ENCODE results near the gene COL4A4. TPM values are rescaled to one million over a fixed set of nuclear protein-coding genes. Genes with fewer than 3 reads are reported as not detected.

Gene COL4A4
- total and polyA plus RNA-seq, 2 experiments from 2014 or later = 1.3 to 3.1 TPM

DNA sequence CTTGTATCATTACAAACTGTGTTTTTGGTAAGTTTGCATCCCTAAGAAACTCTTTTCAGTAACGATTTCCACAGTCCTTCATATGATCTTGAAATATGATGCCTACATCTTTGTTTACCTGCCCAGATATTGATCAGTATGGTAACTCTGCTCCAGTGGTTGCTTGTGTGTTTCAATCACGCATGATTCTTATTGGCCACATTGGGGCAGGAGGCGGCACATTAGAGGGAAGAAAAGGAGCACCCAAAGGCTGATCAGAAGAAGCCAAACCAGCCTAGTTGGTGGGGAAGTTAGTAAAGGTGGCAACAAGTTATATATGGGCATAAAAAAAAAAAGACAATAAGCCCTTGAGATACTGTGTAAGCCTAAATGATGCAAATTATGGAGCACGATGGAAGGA lies 169.2 kb downstream of the COL4A4 start:
- ATAC-seq = no peak
- H3K27me3 Mint-ChIP-seq (ENCODE audit: insufficient read depth, low read depth, poor library complexity) = peaks cover 5% of the 10 kb centered on the region
- H3K36me3 ChIP-seq (ENCODE audit: insufficient read depth) = no peaks in the 10 kb centered on the region

More for the DNA sequence above, 169.2 kb downstream of the COL4A4 start:
- Histone ChIP-seq H3K4me1 (ENCODE audit: insufficient read depth) (no peaks in the 10 kb centered on the region), H3F3A (replicated peaks; ENCODE audit: low read depth) (no peaks in the 10 kb centered on the region), H2AFZ (no peak overlapping the region), H3K27me3 (ENCODE audit: insufficient read depth) (no peaks in the 10 kb centered on the region), H4K20me1 (replicated peaks; ENCODE audit: insufficient read depth) (no peaks in the 10 kb centered on the region; the same call in 1 of the 2 replicates), H3K4me3 (no peak overlapping the region), H3K9me2 (ENCODE audit: insufficient read depth) (no peaks in the 10 kb centered on the region), H3K79me2 (replicated peaks; ENCODE audit: insufficient read depth) (no peaks in the 10 kb centered on the region), H3K27ac (ENCODE audit: low read depth) (no peak overlapping the region), H3K4me2 (no peak overlapping the region)
- no peak overlapping the region for H3K27ac Mint-ChIP-seq
- H3K36me3 Mint-ChIP-seq (ENCODE audit: low read depth) = peaks cover 2% of the 10 kb centered on the region; the same call in 2 of the 3 replicates
- no peaks in the 10 kb centered on the region for H3K9me3 Mint-ChIP-seq
- no peak overlapping the region for H3K4me3 Mint-ChIP-seq
- H3K4me1 Mint-ChIP-seq = no peaks in the 10 kb centered on the region
- TF ChIP-seq, protein P1, sequence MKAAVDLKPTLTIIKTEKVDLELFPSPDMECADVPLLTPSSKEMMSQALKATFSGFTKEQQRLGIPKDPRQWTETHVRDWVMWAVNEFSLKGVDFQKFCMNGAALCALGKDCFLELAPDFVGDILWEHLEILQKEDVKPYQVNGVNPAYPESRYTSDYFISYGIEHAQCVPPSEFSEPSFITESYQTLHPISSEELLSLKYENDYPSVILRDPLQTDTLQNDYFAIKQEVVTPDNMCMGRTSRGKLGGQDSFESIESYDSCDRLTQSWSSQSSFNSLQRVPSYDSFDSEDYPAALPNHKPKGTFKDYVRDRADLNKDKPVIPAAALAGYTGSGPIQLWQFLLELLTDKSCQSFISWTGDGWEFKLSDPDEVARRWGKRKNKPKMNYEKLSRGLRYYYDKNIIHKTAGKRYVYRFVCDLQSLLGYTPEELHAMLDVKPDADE (IDR thresholded peaks at IDR 0.05) = no peak
- TF ChIP-seq, protein P2, sequence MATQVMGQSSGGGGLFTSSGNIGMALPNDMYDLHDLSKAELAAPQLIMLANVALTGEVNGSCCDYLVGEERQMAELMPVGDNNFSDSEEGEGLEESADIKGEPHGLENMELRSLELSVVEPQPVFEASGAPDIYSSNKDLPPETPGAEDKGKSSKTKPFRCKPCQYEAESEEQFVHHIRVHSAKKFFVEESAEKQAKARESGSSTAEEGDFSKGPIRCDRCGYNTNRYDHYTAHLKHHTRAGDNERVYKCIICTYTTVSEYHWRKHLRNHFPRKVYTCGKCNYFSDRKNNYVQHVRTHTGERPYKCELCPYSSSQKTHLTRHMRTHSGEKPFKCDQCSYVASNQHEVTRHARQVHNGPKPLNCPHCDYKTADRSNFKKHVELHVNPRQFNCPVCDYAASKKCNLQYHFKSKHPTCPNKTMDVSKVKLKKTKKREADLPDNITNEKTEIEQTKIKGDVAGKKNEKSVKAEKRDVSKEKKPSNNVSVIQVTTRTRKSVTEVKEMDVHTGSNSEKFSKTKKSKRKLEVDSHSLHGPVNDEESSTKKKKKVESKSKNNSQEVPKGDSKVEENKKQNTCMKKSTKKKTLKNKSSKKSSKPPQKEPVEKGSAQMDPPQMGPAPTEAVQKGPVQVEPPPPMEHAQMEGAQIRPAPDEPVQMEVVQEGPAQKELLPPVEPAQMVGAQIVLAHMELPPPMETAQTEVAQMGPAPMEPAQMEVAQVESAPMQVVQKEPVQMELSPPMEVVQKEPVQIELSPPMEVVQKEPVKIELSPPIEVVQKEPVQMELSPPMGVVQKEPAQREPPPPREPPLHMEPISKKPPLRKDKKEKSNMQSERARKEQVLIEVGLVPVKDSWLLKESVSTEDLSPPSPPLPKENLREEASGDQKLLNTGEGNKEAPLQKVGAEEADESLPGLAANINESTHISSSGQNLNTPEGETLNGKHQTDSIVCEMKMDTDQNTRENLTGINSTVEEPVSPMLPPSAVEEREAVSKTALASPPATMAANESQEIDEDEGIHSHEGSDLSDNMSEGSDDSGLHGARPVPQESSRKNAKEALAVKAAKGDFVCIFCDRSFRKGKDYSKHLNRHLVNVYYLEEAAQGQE (IDR thresholded peaks at IDR 0.05; ENCODE audit: unreplicated experiment) = no peak
- TF ChIP-seq POLR2AphosphoS5 (IDR thresholded peaks at IDR 0.05; ENCODE audit: low read depth) (no peak), EZH2phosphoT487 (IDR thresholded peaks at IDR 0.05; ENCODE audit: unreplicated experiment) (no peak), EZH2 (IDR thresholded peaks at IDR 0.05; ENCODE audit: low read depth, unreplicated experiment) (no peak), NANOG (IDR thresholded peaks at IDR 0.05; ENCODE audit: borderline replicate concordance) (no peak), JUNB (IDR thresholded peaks at IDR 0.05; ENCODE audit: unreplicated experiment) (no peak), STAT1 (IDR thresholded peaks at IDR 0.05; ENCODE audit: unreplicated experiment) (no peak), CREB1 (CRISPR knock-in tag; IDR thresholded peaks at IDR 0.05; ENCODE audit: low read depth) (no peak), ZNF114 (CRISPR knock-in tag; IDR thresholded peaks at IDR 0.05) (no peak), ZNF331 (CRISPR knock-in tag; IDR thresholded peaks at IDR 0.05; ENCODE audit: low read depth) (no peak)
- TF ChIP-seq, protein P3, sequence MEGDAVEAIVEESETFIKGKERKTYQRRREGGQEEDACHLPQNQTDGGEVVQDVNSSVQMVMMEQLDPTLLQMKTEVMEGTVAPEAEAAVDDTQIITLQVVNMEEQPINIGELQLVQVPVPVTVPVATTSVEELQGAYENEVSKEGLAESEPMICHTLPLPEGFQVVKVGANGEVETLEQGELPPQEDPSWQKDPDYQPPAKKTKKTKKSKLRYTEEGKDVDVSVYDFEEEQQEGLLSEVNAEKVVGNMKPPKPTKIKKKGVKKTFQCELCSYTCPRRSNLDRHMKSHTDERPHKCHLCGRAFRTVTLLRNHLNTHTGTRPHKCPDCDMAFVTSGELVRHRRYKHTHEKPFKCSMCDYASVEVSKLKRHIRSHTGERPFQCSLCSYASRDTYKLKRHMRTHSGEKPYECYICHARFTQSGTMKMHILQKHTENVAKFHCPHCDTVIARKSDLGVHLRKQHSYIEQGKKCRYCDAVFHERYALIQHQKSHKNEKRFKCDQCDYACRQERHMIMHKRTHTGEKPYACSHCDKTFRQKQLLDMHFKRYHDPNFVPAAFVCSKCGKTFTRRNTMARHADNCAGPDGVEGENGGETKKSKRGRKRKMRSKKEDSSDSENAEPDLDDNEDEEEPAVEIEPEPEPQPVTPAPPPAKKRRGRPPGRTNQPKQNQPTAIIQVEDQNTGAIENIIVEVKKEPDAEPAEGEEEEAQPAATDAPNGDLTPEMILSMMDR (conservative IDR thresholded peaks at IDR 0.05; ENCODE audit: low read depth in 2 of 2) = no peak
- TF ChIP-seq, protein P4, sequence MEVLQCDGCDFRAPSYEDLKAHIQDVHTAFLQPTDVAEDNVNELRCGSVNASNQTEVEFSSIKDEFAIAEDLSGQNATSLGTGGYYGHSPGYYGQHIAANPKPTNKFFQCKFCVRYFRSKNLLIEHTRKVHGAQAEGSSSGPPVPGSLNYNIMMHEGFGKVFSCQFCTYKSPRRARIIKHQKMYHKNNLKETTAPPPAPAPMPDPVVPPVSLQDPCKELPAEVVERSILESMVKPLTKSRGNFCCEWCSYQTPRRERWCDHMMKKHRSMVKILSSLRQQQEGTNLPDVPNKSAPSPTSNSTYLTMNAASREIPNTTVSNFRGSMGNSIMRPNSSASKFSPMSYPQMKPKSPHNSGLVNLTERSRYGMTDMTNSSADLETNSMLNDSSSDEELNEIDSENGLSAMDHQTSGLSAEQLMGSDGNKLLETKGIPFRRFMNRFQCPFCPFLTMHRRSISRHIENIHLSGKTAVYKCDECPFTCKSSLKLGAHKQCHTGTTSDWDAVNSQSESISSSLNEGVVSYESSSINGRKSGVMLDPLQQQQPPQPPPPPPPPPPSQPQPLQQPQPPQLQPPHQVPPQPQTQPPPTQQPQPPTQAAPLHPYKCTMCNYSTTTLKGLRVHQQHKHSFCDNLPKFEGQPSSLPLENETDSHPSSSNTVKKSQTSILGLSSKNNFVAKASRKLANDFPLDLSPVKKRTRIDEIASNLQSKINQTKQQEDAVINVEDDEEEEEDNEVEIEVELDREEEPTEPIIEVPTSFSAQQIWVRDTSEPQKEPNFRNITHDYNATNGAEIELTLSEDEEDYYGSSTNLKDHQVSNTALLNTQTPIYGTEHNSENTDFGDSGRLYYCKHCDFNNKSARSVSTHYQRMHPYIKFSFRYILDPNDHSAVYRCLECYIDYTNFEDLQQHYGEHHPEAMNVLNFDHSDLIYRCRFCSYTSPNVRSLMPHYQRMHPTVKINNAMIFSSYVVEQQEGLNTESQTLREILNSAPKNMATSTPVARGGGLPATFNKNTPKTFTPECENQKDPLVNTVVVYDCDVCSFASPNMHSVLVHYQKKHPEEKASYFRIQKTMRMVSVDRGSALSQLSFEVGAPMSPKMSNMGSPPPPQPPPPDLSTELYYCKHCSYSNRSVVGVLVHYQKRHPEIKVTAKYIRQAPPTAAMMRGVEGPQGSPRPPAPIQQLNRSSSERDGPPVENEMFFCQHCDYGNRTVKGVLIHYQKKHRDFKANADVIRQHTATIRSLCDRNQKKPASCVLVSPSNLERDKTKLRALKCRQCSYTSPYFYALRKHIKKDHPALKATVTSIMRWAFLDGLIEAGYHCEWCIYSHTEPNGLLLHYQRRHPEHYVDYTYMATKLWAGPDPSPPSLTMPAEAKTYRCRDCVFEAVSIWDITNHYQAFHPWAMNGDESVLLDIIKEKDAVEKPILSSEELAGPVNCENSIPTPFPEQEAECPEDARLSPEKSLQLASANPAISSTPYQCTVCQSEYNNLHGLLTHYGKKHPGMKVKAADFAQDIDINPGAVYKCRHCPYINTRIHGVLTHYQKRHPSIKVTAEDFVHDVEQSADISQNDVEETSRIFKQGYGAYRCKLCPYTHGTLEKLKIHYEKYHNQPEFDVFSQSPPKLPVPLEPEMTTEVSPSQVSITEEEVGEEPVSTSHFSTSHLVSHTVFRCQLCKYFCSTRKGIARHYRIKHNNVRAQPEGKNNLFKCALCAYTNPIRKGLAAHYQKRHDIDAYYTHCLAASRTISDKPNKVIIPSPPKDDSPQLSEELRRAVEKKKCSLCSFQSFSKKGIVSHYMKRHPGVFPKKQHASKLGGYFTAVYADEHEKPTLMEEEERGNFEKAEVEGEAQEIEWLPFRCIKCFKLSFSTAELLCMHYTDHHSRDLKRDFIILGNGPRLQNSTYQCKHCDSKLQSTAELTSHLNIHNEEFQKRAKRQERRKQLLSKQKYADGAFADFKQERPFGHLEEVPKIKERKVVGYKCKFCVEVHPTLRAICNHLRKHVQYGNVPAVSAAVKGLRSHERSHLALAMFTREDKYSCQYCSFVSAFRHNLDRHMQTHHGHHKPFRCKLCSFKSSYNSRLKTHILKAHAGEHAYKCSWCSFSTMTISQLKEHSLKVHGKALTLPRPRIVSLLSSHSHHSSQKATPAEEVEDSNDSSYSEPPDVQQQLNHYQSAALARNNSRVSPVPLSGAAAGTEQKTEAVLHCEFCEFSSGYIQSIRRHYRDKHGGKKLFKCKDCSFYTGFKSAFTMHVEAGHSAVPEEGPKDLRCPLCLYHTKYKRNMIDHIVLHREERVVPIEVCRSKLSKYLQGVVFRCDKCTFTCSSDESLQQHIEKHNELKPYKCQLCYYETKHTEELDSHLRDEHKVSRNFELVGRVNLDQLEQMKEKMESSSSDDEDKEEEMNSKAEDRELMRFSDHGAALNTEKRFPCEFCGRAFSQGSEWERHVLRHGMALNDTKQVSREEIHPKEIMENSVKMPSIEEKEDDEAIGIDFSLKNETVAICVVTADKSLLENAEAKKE (CRISPR knock-in tag; IDR thresholded peaks at IDR 0.05) = no peak
- DNase-seq (ENCODE audit: low spot score) = no peak
